GM12872 (cell line): ENCODE data around the gene CPLX1.

Experiments used
- TF ChIP-seq, protein P1 (sequence below): IDR thresholded peaks from 3 replicates; pipeline ENCODE4 v1.5.1; 2011; ENCODE audit warnings: low read depth, mild to moderate bottlenecking, low read length, moderate library complexity; ENCODE audit not compliant: insufficient read depth

Gene CPLX1

DNA sequence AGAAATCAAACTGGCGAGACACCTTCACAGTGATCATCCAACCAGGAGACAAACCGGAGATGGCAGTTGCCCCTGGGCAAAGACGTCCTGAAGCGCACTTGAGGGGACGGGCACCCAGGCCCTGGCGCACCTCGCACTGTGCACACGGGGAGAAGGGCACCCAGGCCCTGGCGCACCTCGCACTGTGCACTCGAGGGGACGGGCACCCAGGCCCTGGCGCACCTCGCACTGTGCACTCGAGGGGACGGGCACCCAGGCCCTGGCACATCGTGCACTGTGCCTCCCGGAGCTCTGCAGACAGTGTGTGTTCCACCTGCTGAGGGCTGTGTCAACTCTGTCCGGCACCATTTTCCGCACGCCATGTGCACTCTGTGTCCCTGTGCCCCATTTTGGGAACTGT is 34.6 kb upstream of the CPLX1 start:
- TF ChIP-seq, protein P1, sequence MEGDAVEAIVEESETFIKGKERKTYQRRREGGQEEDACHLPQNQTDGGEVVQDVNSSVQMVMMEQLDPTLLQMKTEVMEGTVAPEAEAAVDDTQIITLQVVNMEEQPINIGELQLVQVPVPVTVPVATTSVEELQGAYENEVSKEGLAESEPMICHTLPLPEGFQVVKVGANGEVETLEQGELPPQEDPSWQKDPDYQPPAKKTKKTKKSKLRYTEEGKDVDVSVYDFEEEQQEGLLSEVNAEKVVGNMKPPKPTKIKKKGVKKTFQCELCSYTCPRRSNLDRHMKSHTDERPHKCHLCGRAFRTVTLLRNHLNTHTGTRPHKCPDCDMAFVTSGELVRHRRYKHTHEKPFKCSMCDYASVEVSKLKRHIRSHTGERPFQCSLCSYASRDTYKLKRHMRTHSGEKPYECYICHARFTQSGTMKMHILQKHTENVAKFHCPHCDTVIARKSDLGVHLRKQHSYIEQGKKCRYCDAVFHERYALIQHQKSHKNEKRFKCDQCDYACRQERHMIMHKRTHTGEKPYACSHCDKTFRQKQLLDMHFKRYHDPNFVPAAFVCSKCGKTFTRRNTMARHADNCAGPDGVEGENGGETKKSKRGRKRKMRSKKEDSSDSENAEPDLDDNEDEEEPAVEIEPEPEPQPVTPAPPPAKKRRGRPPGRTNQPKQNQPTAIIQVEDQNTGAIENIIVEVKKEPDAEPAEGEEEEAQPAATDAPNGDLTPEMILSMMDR = no peak

DNA sequence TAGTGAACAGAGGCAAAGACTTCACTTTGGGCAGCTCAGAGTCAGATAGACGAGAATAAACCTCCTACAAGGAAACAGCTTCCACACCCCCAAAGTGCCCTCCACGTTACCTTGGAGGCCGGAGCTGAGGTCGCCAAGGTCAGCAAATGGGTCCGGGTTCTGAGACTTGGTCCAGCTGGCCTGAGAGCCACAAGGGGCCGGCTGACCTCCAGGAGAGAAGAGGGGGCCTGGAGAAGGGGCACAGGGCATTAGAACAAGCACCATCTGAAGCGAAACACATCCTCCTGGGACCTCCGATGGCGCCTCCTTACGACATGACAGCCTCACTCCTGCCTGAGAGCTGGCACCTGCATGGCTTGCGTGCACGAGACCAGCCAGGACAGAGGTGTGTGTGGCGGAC is 33.6 kb upstream of the CPLX1 start:
- TF ChIP-seq, protein P1 = no peak

DNA sequence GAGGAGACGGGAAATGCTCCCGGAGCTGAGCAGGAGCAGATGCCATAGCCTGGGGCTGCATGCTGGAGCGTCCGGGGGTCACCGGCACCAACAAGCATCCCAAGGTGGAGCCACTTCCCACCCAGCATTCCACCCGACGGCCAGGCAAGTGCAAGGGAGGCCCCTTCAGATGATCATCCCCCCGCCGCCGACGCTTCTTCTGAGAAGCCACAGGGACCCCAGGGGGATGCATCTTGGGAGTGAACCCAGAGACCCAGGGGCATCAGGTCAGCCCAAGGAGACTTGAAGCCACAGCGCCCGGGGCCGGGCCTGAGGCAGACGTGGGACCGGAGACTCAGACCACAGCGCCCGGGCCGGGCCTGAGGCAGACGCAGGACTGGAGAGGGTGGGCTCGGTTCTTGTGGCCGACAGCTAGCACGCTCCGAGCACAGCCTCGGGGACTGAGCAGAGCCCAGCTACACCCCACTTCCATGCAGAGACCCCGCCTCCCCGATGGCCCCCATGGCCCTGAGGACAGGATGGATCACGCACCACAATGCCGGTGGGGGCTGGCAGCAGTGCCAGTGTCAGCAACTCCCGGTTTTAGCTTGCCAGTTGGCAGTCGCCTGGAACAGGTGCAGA is 33.0 kb upstream of the CPLX1 start:
- TF ChIP-seq, protein P1 = no peak

DNA sequence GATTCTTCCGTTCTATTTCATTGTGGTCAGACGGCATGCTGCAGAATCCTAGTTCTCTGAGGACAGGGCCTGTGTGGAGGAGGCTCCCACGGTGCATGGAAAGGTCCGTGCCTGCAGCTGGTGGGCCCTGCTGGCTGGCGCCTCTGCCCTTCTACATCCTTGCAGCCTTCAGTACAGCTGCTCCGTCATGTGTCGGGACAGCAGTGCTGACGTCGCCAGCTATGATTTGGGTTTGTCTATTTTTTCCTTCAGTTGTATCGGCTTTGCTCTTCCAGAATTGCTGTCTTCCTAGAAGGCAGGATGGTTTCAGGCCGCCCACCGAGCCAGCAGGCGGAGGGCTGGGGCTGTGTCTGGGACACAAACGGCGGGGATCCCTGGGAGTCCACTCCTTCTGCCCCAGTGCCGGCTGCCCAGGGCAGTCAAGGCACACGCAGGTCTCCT is 32.1 kb upstream of the CPLX1 start:
- TF ChIP-seq, protein P1 = no peak

DNA sequence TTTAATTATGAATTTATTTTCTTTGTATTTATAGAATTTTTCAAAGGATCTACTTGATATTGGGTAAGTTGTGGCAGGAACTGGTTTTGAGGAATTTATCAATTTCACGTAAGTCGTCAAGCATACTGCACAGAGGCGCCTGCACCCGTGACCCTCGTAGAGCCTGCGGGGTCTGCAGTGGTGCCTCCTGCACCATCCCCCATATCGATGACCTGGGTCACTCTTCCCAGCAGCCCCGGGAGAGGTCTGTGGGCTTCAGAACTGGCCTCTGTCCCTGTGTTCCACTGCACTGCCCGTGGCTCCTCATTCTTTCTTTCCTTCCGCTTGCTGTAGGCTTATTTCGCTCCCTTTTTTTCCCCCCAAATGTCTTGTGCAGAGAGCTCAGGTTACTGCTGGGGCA is 31.5 kb upstream of the CPLX1 start:
- TF ChIP-seq, protein P1 = no peak

DNA sequence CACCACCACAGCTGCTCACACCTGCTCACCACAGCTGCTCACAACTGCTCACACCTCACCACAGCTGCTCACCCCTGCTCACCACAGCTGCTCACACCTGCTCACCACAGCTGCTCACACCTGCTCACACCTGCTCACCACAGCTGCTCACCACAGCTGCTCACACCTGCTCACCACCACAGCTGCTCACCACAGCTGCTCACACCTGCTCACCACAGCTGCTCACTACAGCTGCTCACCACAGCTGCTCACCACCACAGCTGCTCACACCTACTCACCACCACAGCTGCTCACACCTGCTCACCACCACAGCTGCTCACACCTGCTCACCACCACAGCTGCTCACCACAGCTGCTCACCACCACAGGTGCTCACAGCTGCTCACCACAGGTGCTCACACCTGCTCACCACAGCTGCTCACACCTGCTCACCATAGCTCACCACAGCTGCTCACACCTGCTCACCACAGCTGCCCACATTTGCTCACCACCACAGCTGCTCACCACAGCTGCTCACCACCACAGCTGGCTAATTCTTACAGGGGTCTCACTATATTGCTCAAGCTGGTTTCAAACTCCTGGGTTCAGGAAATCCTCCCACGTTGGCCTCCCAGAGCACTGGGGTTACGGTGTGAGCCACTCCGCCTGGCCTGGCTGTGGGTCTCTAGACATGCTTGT is 30.4 kb upstream of the CPLX1 start:
- TF ChIP-seq, protein P1 = no peak

DNA sequence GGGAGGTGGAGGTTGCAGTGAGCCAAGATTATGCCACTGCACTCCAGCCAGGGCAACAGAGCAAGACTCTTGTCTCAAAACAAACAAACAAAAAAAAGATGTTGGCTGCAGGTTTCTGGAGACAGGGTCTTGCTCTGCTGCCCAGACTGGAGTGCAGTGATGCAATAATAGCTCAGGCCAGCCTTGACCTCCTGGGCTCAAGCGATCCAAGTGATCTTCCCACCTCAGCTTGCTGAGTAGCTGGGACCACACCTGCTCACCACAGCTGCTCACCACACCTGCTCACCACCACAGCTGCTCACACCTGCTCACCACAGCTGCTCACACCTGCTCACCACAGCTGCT is 29.9 kb upstream of the CPLX1 start:
- TF ChIP-seq, protein P1 = no peak
